Measurements from ENCODE around the gene ALOX5. TPM values are rescaled to one million over a fixed set of nuclear protein-coding genes. Genes with fewer than 3 reads are reported as not detected.
A peak's percentile ranks its signal among the peaks of the same experiment; 100 is the strongest.

ALOX5 gene
- total and polyA plus RNA-seq, 2 donors (not counting 1 experiment from before 2014, with no cell fraction given), result 354 to 888 TPM

- Mint-ChIP-seq H3K27me3 (no peaks in the 10 kb centered on the region), H3K4me1 (peaks cover 69% of the 10 kb centered on the region), H3K27ac (peak overlapping the region; percentile 94), H3K9me3 (ENCODE audit: insufficient read depth) (no peaks in the 10 kb centered on the region), H3K4me3 (peak overlapping the region; percentile 97)
- Histone ChIP-seq H3K9ac (ENCODE audit: low read length) (peak overlapping the region; percentile 75), H3K4me3 (ENCODE audit: control extremely low read depth in 1 of 5, extremely low read depth in 1 of 5, insufficient read depth in 1 of 5, low read depth in 2 of 5, low read length in 4 of 5) (peak overlapping the region in 2 of 5 experiments; percentile 5 to 75), H2AFZ (ENCODE audit: insufficient read depth, low read depth, low read length, poor library complexity, severe bottlenecking) (peak overlapping the region; percentile 35), H3K4me2 (replicated peaks; ENCODE audit: low read depth, low read length, poor library complexity, severe bottlenecking) (peak overlapping the region; percentile 96), H4K20me1 (ENCODE audit: control insufficient read depth, insufficient read depth, low read length, poor library complexity, severe bottlenecking) (peaks cover 11% of the 10 kb centered on the region), H3K9me3 (ENCODE audit: control extremely low read depth in 1 of 3, control insufficient read depth in 2 of 3, insufficient read depth in 1 of 3, low read length in 2 of 3) (no peaks in the 10 kb centered on the region), H3K4me1 (ENCODE audit: control insufficient read depth in 2 of 2, insufficient read depth in 2 of 2, low read length in 2 of 2) (peaks cover 49 to 60% of the 10 kb centered on the region in 2 donors), H3K36me3 (replicated peaks in 1 of 2; ENCODE audit: control extremely low read depth in 1 of 2, control insufficient read depth in 1 of 2, extremely low read depth in 1 of 2, insufficient read depth in 2 of 2, low read length in 1 of 2) (peaks cover 0 to 54% of the 10 kb centered on the region in 2 experiments), H3K27ac (ENCODE audit: low read length in 2 of 2) (peak overlapping the region; percentile 84 to 85), H3K27me3 (replicated peaks in 1 of 4; ENCODE audit: control extremely low read depth in 1 of 4, control insufficient read depth in 3 of 4, insufficient read depth in 4 of 4, low read length in 3 of 4) (no peaks in the 10 kb centered on the region), H3K79me2 (ENCODE audit: control insufficient read depth, insufficient read depth, low read length) (peaks cover 47% of the 10 kb centered on the region)
- POLR2A ChIA-PET, result interaction anchor here (1.1 to 3.1 kb wide), 3 partner anchors 11 to 45 kb away, joined by 3 to 28 read pairs (median 4); no protein-coding TSS in a partner anchor
- intact Hi-C loops (cut with micrococcal nuclease), result loop anchor here (5.0 kb wide), 2 partner anchors 169 to 251 kb away; partner anchors contain the start of gene ZFAND4
- peak; percentile 14 for ATAC-seq (ENCODE audit: low read depth)
- TF ChIP-seq, protein P1, sequence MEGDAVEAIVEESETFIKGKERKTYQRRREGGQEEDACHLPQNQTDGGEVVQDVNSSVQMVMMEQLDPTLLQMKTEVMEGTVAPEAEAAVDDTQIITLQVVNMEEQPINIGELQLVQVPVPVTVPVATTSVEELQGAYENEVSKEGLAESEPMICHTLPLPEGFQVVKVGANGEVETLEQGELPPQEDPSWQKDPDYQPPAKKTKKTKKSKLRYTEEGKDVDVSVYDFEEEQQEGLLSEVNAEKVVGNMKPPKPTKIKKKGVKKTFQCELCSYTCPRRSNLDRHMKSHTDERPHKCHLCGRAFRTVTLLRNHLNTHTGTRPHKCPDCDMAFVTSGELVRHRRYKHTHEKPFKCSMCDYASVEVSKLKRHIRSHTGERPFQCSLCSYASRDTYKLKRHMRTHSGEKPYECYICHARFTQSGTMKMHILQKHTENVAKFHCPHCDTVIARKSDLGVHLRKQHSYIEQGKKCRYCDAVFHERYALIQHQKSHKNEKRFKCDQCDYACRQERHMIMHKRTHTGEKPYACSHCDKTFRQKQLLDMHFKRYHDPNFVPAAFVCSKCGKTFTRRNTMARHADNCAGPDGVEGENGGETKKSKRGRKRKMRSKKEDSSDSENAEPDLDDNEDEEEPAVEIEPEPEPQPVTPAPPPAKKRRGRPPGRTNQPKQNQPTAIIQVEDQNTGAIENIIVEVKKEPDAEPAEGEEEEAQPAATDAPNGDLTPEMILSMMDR (IDR thresholded peaks at IDR 0.05), result no peak
- no peak for TF ChIP-seq EZH2 (IDR thresholded peaks at IDR 0.05; ENCODE audit: borderline replicate concordance, insufficient read depth, low read depth, low read length, poor library complexity, severe bottlenecking)
- DNase-seq, result peak; percentile 37
- CTCF ChIA-PET, result interaction anchor here (0.9 to 3.5 kb wide), 4 partner anchors 41 to 171 kb away, joined by 4 to 18 read pairs (median 7); no protein-coding TSS in a partner anchor
- 58% methylated on average over 4 of the region's 7 CpGs for WGBS (ENCODE audit: insufficient coverage)
These were observed 47.4 kb downstream of the ALOX5 start for GRCh38 chr10:45421221-45422097.
